GM12878 (cell line): Measurements from ENCODE around the gene UNC5B. TPM values are rescaled to one million over a fixed set of nuclear protein-coding genes. Genes with fewer than 3 reads are reported as not detected.

ENCODE experiments used
- ATAC-seq: fragments of 200-7000 bp; cut with Tn5 transposase; 3 replicates; pipeline ENCODE4 v1.9.1; 2020; ENCODE audit warnings: mild to moderate bottlenecking, moderate library complexity
- BruUV-seq: library from RNA; stranded (reverse); fragments of 400-500 nt; replicated peaks from 2 replicates; lab custom pipeline; 2021; lab: Mats Ljungman, UMichigan
- CTCF ChIA-PET: fragments of 300-600 bp; sonication (Branson Sonifier 250); formaldehyde crosslinking; extraction: SDS; loops from one replicate; lab custom pipeline; 2021; ENCODE audit warnings: inconsistent platforms; lab: Yijun Ruan, JAX
- POLR2A ChIA-PET: fragments of 350-600 bp; formaldehyde crosslinking; extraction: SDS; loops from one replicate; lab custom pipeline; 2021; ENCODE audit warnings: inconsistent platforms; lab: Charles Lee
- RAD21 ChIA-PET: fragments of 300-600 bp; sonication (Branson Sonifier 250); formaldehyde crosslinking; loops from one replicate; lab custom pipeline; 2023; ENCODE audit warnings: antibody characterized with exemption; ENCODE audit not compliant: unreplicated experiment; lab: Charles Lee
- SMC1A ChIA-PET: fragments of 300-600 bp; sonication (Branson Sonifier 250); formaldehyde crosslinking; loops from one replicate; lab custom pipeline; 2023; ENCODE audit not compliant: unreplicated experiment, uncharacterized antibody; lab: Charles Lee
- DNase-seq: peaks from one replicate; pipeline ENCODE4 v3.0.0-alpha.2; 2011; ENCODE audit warnings: low read depth, low spot score
- FAIRE-seq: peaks from 3 replicates; lab custom pipeline; 2011; peaks lifted over from hg19 to GRCh38; lab: Jason Lieb, UNC
- H2AFZ ChIP-seq: 2 replicates; pipeline ENCODE4 v1.6.0; 2011; ENCODE audit warnings: low read depth, low read length, control low read depth; ENCODE audit not compliant: control insufficient read depth
- H3K27ac ChIP-seq: 2 replicates; pipeline ENCODE4 v1.5.1; 2011; ENCODE audit warnings: control low read depth; ENCODE audit not compliant: control insufficient read depth, insufficient read depth
- H3K27me3 ChIP-seq, 2 experiments: replicated peaks in 1 of 2; 2 replicates each; pipeline versions ENCODE4 v1.6.0 to v1.6.1; 2011; ENCODE audit warnings: low read length in 1 of 2; ENCODE audit not compliant: control insufficient read depth in 2 of 2, insufficient read depth in 2 of 2
- H3K36me3 ChIP-seq, 2 experiments: 2 replicates each; pipeline ENCODE4 v1.5.1; 2011; ENCODE audit warnings: low read length in 1 of 2; ENCODE audit not compliant: control insufficient read depth in 2 of 2, insufficient read depth in 2 of 2
- H3K4me1 ChIP-seq: 2 replicates; pipeline ENCODE4 v1.6.1; 2011; ENCODE audit warnings: mild to moderate bottlenecking, low read length, moderate library complexity, mixed read lengths; ENCODE audit not compliant: control insufficient read depth, insufficient read depth
- H3K4me2 ChIP-seq: 2 replicates; pipeline ENCODE4 v1.6.0; 2011; ENCODE audit warnings: control low read depth; ENCODE audit not compliant: control insufficient read depth, insufficient read depth
- H3K4me3 ChIP-seq: fragments of 200-600 bp; sonication (generic); 2 replicates; pipeline ENCODE4 v1.5.1; 2016
- H3K79me2 ChIP-seq: 2 replicates; pipeline ENCODE4 v1.6.0; 2011; ENCODE audit warnings: low read length; ENCODE audit not compliant: control insufficient read depth, insufficient read depth
- H3K9ac ChIP-seq: 2 replicates; pipeline ENCODE4 v1.8.0; 2011; ENCODE audit warnings: low read length, control low read depth, mixed read lengths; ENCODE audit not compliant: control insufficient read depth, insufficient read depth
- H3K9me3 ChIP-seq: replicated peaks from 3 replicates; pipeline ENCODE4 v1.5.1; 2011; ENCODE audit warnings: mild to moderate bottlenecking, low read length; ENCODE audit not compliant: control insufficient read depth, insufficient read depth
- H4K20me1 ChIP-seq: 2 replicates; pipeline ENCODE4 v1.6.0; 2011; ENCODE audit not compliant: control insufficient read depth, insufficient read depth
- CREB1 ChIP-seq: IDR thresholded peaks from 2 replicates; pipeline ENCODE4 v1.6.1; 2012; ENCODE audit warnings: low read depth, mild to moderate bottlenecking, inconsistent platforms
- E2F4 ChIP-seq: IDR thresholded peaks from 2 replicates; pipeline ENCODE4 v1.6.1; 2012; ENCODE audit warnings: low read depth, low read length, improper control_type of control experiment
- ELK1 ChIP-seq: IDR thresholded peaks from 2 replicates; pipeline ENCODE4 v1.6.1; 2012; ENCODE audit warnings: low read depth, low read length, improper control_type of control experiment
- ETV6 ChIP-seq, 2 experiments: fragments of 450-650 bp in 1 of 2; IDR thresholded peaks in 1 of 2; conservative IDR thresholded peaks in 1 of 2; 2 replicates each; pipeline ENCODE4 v1.6.1; 2014; ENCODE audit warnings: antibody characterized with exemption in 1 of 2, borderline replicate concordance in 1 of 2, low read depth in 1 of 2, mild to moderate bottlenecking in 1 of 2, moderate library complexity in 1 of 2
- IKZF1 ChIP-seq: fragments of 450-650 bp; conservative IDR thresholded peaks from 2 replicates; pipeline ENCODE4 v1.6.1; 2017; ENCODE audit warnings: antibody characterized with exemption, mild to moderate bottlenecking
- JUND ChIP-seq: IDR thresholded peaks from 2 replicates; pipeline ENCODE4 v1.6.1; 2012; ENCODE audit warnings: low read depth, mild to moderate bottlenecking, low read length, improper control_type of control experiment, moderate library complexity
- NBN ChIP-seq: fragments of 450-650 bp; IDR thresholded peaks from 2 replicates; pipeline ENCODE4 v1.6.1; 2016
- NRF1 ChIP-seq: conservative IDR thresholded peaks from 2 replicates; pipeline ENCODE4 v1.6.1; 2011; ENCODE audit warnings: mild to moderate bottlenecking, low read depth, low read length, improper control_type of control experiment
- PKNOX1 ChIP-seq: fragments of 450-650 bp; IDR thresholded peaks from 2 replicates; pipeline ENCODE4 v1.6.1; 2016; ENCODE audit warnings: mild to moderate bottlenecking
- PRDM15 ChIP-seq: fragments of 450-650 bp; formaldehyde crosslinking; IDR thresholded peaks from 2 replicates; pipeline ENCODE4 v1.4.0; 2020; ENCODE audit warnings: mild to moderate bottlenecking, moderate library complexity
- RBBP5 ChIP-seq: fragments of 200-600 bp; sonication (generic); conservative IDR thresholded peaks from 2 replicates; pipeline ENCODE4 v1.6.1; 2016
- SREBF2 ChIP-seq: IDR thresholded peaks from 2 replicates; pipeline ENCODE4 v1.6.1; 2012; ENCODE audit warnings: mild to moderate bottlenecking, low read length
- STAT1 ChIP-seq: fragments of 450-650 bp; conservative IDR thresholded peaks from 2 replicates; pipeline ENCODE4 v1.6.1; 2014; ENCODE audit warnings: antibody characterized with exemption, mild to moderate bottlenecking
- TCF7 ChIP-seq: IDR thresholded peaks from 2 replicates; pipeline ENCODE4 v1.6.1; 2014; ENCODE audit warnings: antibody characterized with exemption, borderline replicate concordance
- ZNF384 ChIP-seq: IDR thresholded peaks from 2 replicates; pipeline ENCODE4 v1.6.1; 2012; ENCODE audit warnings: low read depth, mild to moderate bottlenecking, low read length, improper control_type of control experiment, borderline replicate concordance
- WGBS: methylation state at CpG from one replicate; pipeline ENCODE4 v1.1.6; 2016; ENCODE audit warnings: low lambda C conversion rate; ENCODE audit not compliant: insufficient replicate concordance, insufficient coverage; ENCODE audit errors: missing lambda C conversion rate; 5-methylcytosine and 5-hydroxymethylcytosine counted together
- in situ Hi-C: fragments of 300-500 bp; cut with MboI; formaldehyde crosslinking; loops from 9 replicates; pipeline ENCODE4 v1.14.3; 2018; ENCODE audit warnings: mixed read lengths
- intact Hi-C: fragments of 100-400 bp; cut with micrococcal nuclease; formaldehyde crosslinking; loops from one replicate; pipeline ENCODE4 v1.14.2; 2022; ENCODE audit not compliant: unreplicated experiment
- polyA plus RNA-seq, 11 experiments: library from polyadenylated mRNA; depleted of rRNA in 4 of 11; unstranded in 6 of 11; stranded (reverse) in 5 of 11; fragments of >200 nt; fragmentation: Nextera tagmentation in 4 of 11; fragmentation: Illumina TruSeq in 1 of 11; extraction: Ambion mirVana in 4 of 11; extraction: Trizol in 1 of 11; gene quantifications; 1 replicate in 1 of 11; 2 replicates in 10 of 11; pipeline versions ENCODE4 v1.2.1 to v1.2.3, GENCODE V29; 2011 to 2016; ENCODE audit warnings: inconsistent platforms in 2 of 11, missing spikeins in 2 of 11, low read depth in 1 of 11
- total RNA-seq, 4 experiments: library from RNA; depleted of rRNA in 3 of 4; stranded (reverse); fragments of >200 nt in 3 of 4; fragmentation: Illumina TruSeq in 1 of 4; extraction: Trizol in 1 of 4; gene quantifications; 2 replicates each; pipeline versions ENCODE4 v1.2.1 to v1.2.3, GENCODE V29; 2013 to 2021

UNC5B gene
- total and polyA plus RNA-seq, 10 of the 15 experiments (the other 5 are each of a cell fraction or from before 2014, with no cell fraction given), result 0.03 to 0.08 TPM; not detected in 8

GRCh38 chr10:71220689-71221540 is 8.5 kb downstream of the UNC5B start:
- SMC1A ChIA-PET, result interaction anchor here (0.6 kb wide), 1 partner anchor 154 kb away, joined by 3 read pairs; no protein-coding TSS in a partner anchor
- no TSS peak for BruUV-seq
- no peaks in the 10 kb centered on the region for H4K20me1 ChIP-seq
- H3K9me3 ChIP-seq, result no peaks in the 10 kb centered on the region
- RAD21 ChIA-PET, result no interaction called here
- no peak overlapping the region for H2AFZ ChIP-seq
- no peak overlapping the region for H3K27ac ChIP-seq
- peaks cover 0 to 13% of the 10 kb centered on the region in 2 experiments; a peak in 3 of 4 replicates for H3K27me3 ChIP-seq
- H3K4me2 ChIP-seq, result no peak overlapping the region
- in situ Hi-C loops, result no loop called here
- H3K4me1 ChIP-seq, result no peaks in the 10 kb centered on the region
- no peak for FAIRE-seq
- CTCF ChIA-PET, result no interaction called here
- POLR2A ChIA-PET, result no interaction called here
- H3K36me3 ChIP-seq, result no peaks in the 10 kb centered on the region
- no peak for DNase-seq
- no peaks in the 10 kb centered on the region for H3K79me2 ChIP-seq
- H3K9ac ChIP-seq, result no peak overlapping the region
- no peak overlapping the region for H3K4me3 ChIP-seq
- no peak for ATAC-seq
- 31% methylated on average over 12 of the region's 12 CpGs for WGBS
- intact Hi-C loops, result no loop called here
- TF ChIP-seq JUND, result no peak
- TF ChIP-seq PRDM15, result no peak
- TF ChIP-seq SREBF2, result no peak
- TF ChIP-seq STAT1, result no peak
- TF ChIP-seq ELK1, result no peak
- TF ChIP-seq NRF1, result no peak
- TF ChIP-seq CREB1, result no peak
- no peak for TF ChIP-seq RBBP5
- TF ChIP-seq IKZF1, result no peak
- no peak for TF ChIP-seq TCF7
- no peak for TF ChIP-seq ETV6 (conservative IDR thresholded peaks at IDR 0.05 in 1 of 2, IDR thresholded peaks at IDR 0.05 in 1 of 2; ENCODE audit: borderline replicate concordance in 1 of 2, low read depth in 1 of 2)
- TF ChIP-seq E2F4, result no peak
- no peak for TF ChIP-seq NBN
- TF ChIP-seq ZNF384, result no peak
- TF ChIP-seq PKNOX1, result no peak
